ENCODE measurements around the gene MYO1D. TPM values are rescaled to one million over a fixed set of nuclear protein-coding genes. Genes with fewer than 3 reads are reported as not detected.

The MYO1D gene
- total RNA-seq, 1 donor from 2014 or later: 5.5 TPM

GRCh38 chr17:32584792-32585191, 292.1 kb downstream of the MYO1D start:
- H3K4me1 ChIP-seq: no peaks in the 10 kb centered on the region
- peaks cover 38% of the 10 kb centered on the region for H3K9me3 ChIP-seq (replicated peaks)
- DNase-seq: no peak
- no peak overlapping the region for H3K27ac ChIP-seq (replicated peaks)
- TF ChIP-seq, protein P1, sequence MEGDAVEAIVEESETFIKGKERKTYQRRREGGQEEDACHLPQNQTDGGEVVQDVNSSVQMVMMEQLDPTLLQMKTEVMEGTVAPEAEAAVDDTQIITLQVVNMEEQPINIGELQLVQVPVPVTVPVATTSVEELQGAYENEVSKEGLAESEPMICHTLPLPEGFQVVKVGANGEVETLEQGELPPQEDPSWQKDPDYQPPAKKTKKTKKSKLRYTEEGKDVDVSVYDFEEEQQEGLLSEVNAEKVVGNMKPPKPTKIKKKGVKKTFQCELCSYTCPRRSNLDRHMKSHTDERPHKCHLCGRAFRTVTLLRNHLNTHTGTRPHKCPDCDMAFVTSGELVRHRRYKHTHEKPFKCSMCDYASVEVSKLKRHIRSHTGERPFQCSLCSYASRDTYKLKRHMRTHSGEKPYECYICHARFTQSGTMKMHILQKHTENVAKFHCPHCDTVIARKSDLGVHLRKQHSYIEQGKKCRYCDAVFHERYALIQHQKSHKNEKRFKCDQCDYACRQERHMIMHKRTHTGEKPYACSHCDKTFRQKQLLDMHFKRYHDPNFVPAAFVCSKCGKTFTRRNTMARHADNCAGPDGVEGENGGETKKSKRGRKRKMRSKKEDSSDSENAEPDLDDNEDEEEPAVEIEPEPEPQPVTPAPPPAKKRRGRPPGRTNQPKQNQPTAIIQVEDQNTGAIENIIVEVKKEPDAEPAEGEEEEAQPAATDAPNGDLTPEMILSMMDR (IDR thresholded peaks at IDR 0.05; ENCODE audit: borderline replicate concordance): no peak
- H3K4me3 ChIP-seq: no peak overlapping the region
- no peaks in the 10 kb centered on the region for H3K36me3 ChIP-seq
- H3K27me3 ChIP-seq (ENCODE audit: low read depth): no peaks in the 10 kb centered on the region
- intact Hi-C loops (cut with micrococcal nuclease): no loop called here

- no peak for DNase-seq
- Histone ChIP-seq H3K27ac (replicated peaks) (no peak overlapping the region), H3K4me1 (no peaks in the 10 kb centered on the region), H3K27me3 (ENCODE audit: low read depth) (no peaks in the 10 kb centered on the region), H3K9me3 (replicated peaks) (peaks cover 38% of the 10 kb centered on the region), H3K4me3 (no peak overlapping the region), H3K36me3 (no peaks in the 10 kb centered on the region)
- TF ChIP-seq, protein P1 (IDR thresholded peaks at IDR 0.05; ENCODE audit: borderline replicate concordance): no peak
- intact Hi-C loops (cut with micrococcal nuclease): no loop called here
Observed at GRCh38 chr17:32583053-32583452, 293.9 kb downstream of the MYO1D start.

GRCh38 chr17:32575852-32576251, 301.1 kb downstream of the MYO1D start:
- intact Hi-C loops (cut with micrococcal nuclease): no loop called here
- H3K36me3 ChIP-seq: no peaks in the 10 kb centered on the region
- H3K27me3 ChIP-seq (ENCODE audit: low read depth): no peaks in the 10 kb centered on the region

GRCh38 chr17:32570081-32570396, 306.9 kb downstream of the MYO1D start:
- no peaks in the 10 kb centered on the region for H3K4me1 ChIP-seq
- H3K4me3 ChIP-seq: no peak overlapping the region
- TF ChIP-seq, protein P1 (IDR thresholded peaks at IDR 0.05; ENCODE audit: borderline replicate concordance): no peak
- no peaks in the 10 kb centered on the region for H3K27me3 ChIP-seq (ENCODE audit: low read depth)
- intact Hi-C loops (cut with micrococcal nuclease): no loop called here
- no peaks in the 10 kb centered on the region for H3K36me3 ChIP-seq
- H3K27ac ChIP-seq (replicated peaks): no peak overlapping the region
- DNase-seq: no peak
- H3K9me3 ChIP-seq (replicated peaks): no peaks in the 10 kb centered on the region

More at GRCh38 chr17:32575852-32576251, 301.1 kb downstream of the MYO1D start:
- Histone ChIP-seq H3K4me1 (no peaks in the 10 kb centered on the region), H3K9me3 (replicated peaks) (peaks cover 6% of the 10 kb centered on the region), H3K4me3 (no peak overlapping the region), H3K27ac (replicated peaks) (no peak overlapping the region)
- no peak for DNase-seq
- TF ChIP-seq, protein P1 (IDR thresholded peaks at IDR 0.05; ENCODE audit: borderline replicate concordance): no peak

- Histone ChIP-seq H3K4me3 (no peak overlapping the region), H3K36me3 (no peaks in the 10 kb centered on the region), H3K27me3 (ENCODE audit: low read depth) (no peaks in the 10 kb centered on the region), H3K9me3 (replicated peaks) (no peaks in the 10 kb centered on the region), H3K27ac (replicated peaks) (no peak overlapping the region), H3K4me1 (no peaks in the 10 kb centered on the region)
- no peak for DNase-seq
- intact Hi-C loops (cut with micrococcal nuclease): no loop called here
- TF ChIP-seq, protein P1 (IDR thresholded peaks at IDR 0.05; ENCODE audit: borderline replicate concordance): no peak
Observed at GRCh38 chr17:32569171-32570080, 307.5 kb downstream of the MYO1D start.

Data from left ventricle myocardium inferior (tissue), 1 donor.